Upper lobe of left lung (tissue), 4 donors: Measurements from ENCODE around the gene ABHD16B.

ENCODE experiments used
- CTCF ChIP-seq, 6 experiments: fragments of 450-650 bp in 4 of 6; fragments of 200-600 bp in 2 of 6; sonication (generic) in 2 of 6; IDR thresholded peaks; one replicate each; pipeline ENCODE4 v1.5.1; 2016 to 2019; ENCODE audit warnings: antibody characterized with exemption in 6 of 6
- EP300 ChIP-seq, 4 donors: sonication (generic); formaldehyde crosslinking; IDR thresholded peaks; one replicate each; pipeline ENCODE4 v1.5.1; 2017; ENCODE audit warnings: antibody characterized with exemption in 4 of 4, control low read depth in 2 of 4
- POLR2AphosphoS5 ChIP-seq, 2 donors: sonication (generic); formaldehyde crosslinking; IDR thresholded peaks; one replicate each; pipeline ENCODE4 v1.5.1; 2017; ENCODE audit warnings: antibody characterized with exemption in 2 of 2

- TF ChIP-seq EP300 (IDR thresholded peaks at IDR 0.05) = no peak
- no peak for TF ChIP-seq CTCF (IDR thresholded peaks at IDR 0.05)
- TF ChIP-seq POLR2AphosphoS5 (IDR thresholded peaks at IDR 0.05) = no peak
Observed at GRCh38 chr20:63815615-63816253, 45.6 kb upstream of the ABHD16B start.
